Fibroblast of villous mesenchyme (primary cell): ENCODE results near the gene OTOF. TPM values are rescaled to one million over a fixed set of nuclear protein-coding genes. Genes with fewer than 3 reads are reported as not detected.

Experiments
- DNase-seq: peaks from one replicate; pipeline ENCODE4 v3.0.0-alpha.2; 2010; ENCODE audit warnings: low read depth
- H3K4me3 ChIP-seq: 2 replicates; pipeline ENCODE4 v1.5.1; 2011; ENCODE audit warnings: low read depth, mild to moderate bottlenecking, low read length
- CTCF ChIP-seq: IDR thresholded peaks from 2 replicates; pipeline ENCODE4 v1.5.1; 2012; ENCODE audit warnings: low read depth, mild to moderate bottlenecking, low read length; ENCODE audit not compliant: insufficient read depth
- total RNA-seq: library from RNA; depleted of rRNA; stranded (reverse); fragments of >200 nt; gene quantifications from 2 replicates; pipeline ENCODE4 v1.2.3, GENCODE V29; 2012

The OTOF gene
- total RNA-seq, 1 donor, result under 0.01 TPM

GRCh38 chr2:26444236-26444635 lies 33.7 kb downstream of the OTOF start:
- no peak for DNase-seq
- no peak overlapping the region for H3K4me3 ChIP-seq
- TF ChIP-seq CTCF, result no peak

- TF ChIP-seq CTCF, result no peak
- H3K4me3 ChIP-seq, result no peak overlapping the region
- DNase-seq, result no peak
These were observed 35.2 kb downstream of the OTOF start for GRCh38 chr2:26442707-26443106.

- no peak overlapping the region for H3K4me3 ChIP-seq
- TF ChIP-seq CTCF, result no peak
- no peak for DNase-seq
These were observed 35.6 kb downstream of the OTOF start for GRCh38 chr2:26442301-26442700.

GRCh38 chr2:26438926-26439325 lies 39.0 kb downstream of the OTOF start:
- H3K4me3 ChIP-seq, result no peak overlapping the region
- no peak for DNase-seq
- TF ChIP-seq CTCF, result no peak

- peak; percentile 16 for DNase-seq
- TF ChIP-seq CTCF, result no peak
- H3K4me3 ChIP-seq, result no peak overlapping the region
These were observed 39.4 kb downstream of the OTOF start for GRCh38 chr2:26438526-26438925.

GRCh38 chr2:26435106-26435505 lies 42.8 kb downstream of the OTOF start:
- H3K4me3 ChIP-seq, result no peak overlapping the region
- no peak for DNase-seq
- no peak for TF ChIP-seq CTCF

GRCh38 chr2:26432859-26433258 lies 45.1 kb downstream of the OTOF start:
- TF ChIP-seq CTCF, result no peak
- H3K4me3 ChIP-seq, result no peak overlapping the region

More at GRCh38 chr2:26432859-26433258, 45.1 kb downstream of the OTOF start:
- DNase-seq, result no peak
